NT2/D1 (cell line): Measurements from ENCODE around the gene TCF4.

ENCODE experiments used
- SUZ12 ChIP-seq: IDR thresholded peaks from 2 replicates; pipeline ENCODE4 v1.6.1; 2011; ENCODE audit not compliant: insufficient read length, insufficient read depth; ENCODE audit errors: extremely low read depth
- YY1 ChIP-seq: IDR thresholded peaks from 2 replicates; pipeline ENCODE4 v1.6.1; 2011; ENCODE audit not compliant: insufficient read length, insufficient read depth
- ZNF274 ChIP-seq: IDR thresholded peaks from 2 replicates; pipeline ENCODE4 v1.6.1; 2011; ENCODE audit warnings: mild to moderate bottlenecking, low read depth, low read length

DNA sequence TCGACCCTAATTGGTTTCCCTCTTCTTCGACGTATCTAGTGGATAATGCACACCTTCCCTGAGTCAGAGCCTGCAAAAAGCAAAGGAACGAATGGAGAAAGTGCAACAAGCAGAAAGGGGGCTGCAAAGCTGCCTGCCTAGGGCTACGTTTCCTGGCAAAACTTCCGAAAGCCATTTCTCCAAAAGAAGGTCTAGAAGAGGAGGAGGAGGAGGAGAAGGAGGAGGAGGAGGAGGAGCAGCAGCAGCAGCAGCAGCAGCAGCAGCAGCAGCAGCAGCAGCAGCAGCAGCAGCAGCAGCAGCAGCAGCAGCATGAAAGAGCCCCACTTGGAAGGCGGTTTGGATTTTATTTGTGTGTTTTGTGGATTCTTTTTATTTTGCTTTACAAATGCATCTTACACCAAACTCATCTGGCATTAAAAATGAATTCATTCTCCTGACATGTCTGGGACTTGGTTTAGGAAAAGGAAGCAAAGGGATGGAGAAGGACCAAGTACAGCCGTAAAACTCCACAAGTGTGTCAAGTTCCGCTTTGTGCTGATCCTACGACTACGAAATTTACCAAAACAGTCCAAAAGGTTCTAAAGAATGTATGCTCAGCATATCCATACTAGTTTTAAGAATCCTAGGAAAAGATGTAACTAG lies 2.0 kb downstream of the TCF4 start:
- TF ChIP-seq YY1 = no peak
- no peak for TF ChIP-seq ZNF274
- no peak for TF ChIP-seq SUZ12
